ENCODE results near the gene HAPLN3. TPM values are rescaled to one million over a fixed set of nuclear protein-coding genes. Genes with fewer than 3 reads are reported as not detected.
"Not testable (repeated sequence)": the region's sequence is repeated elsewhere in the genome, so short reads cannot be mapped to it uniquely, and the experiment has no call there.

Gene HAPLN3
- total and polyA plus RNA-seq, 8 donors, result 0.32 to 3.7 (median 2.0) TPM

DNA sequence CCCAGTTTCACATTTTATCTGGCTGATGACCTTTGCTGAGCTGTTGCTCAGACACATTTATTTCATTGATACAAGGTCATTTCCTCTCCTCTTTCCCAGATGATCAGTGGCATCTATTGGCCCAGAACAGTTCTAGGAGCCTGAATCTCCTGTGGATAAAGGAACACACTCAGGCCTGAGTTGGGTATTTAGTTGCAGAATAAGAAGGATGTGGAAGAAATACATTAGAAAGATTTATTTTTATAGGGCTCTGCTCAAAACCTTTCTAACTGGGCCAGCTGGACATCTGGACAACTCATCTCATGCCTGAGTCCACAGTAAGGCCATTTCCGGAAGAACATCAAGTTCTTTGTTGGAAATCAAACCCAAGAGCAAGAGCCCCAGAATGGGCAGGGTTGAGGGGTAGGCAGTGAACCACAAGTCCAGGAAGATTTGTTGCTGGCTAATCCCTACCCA is 37.6 kb upstream of the HAPLN3 start:
- Histone ChIP-seq H3K36me3 (no peaks in the 10 kb centered on the region), H3K9me3 (no peaks in the 10 kb centered on the region), H3K4me3 (no peak overlapping the region), H3K27ac (no peak overlapping the region), H3K27me3 (no peaks in the 10 kb centered on the region), H3K4me1 (no peaks in the 10 kb centered on the region)
- WGBS, 2 donors, result 74 to 80% methylated on average over 1 of the region's 1 CpG
- DNase-seq (no peak), FAIRE-seq (no peak), ATAC-seq (no peak)
- TF ChIP-seq, protein P1, sequence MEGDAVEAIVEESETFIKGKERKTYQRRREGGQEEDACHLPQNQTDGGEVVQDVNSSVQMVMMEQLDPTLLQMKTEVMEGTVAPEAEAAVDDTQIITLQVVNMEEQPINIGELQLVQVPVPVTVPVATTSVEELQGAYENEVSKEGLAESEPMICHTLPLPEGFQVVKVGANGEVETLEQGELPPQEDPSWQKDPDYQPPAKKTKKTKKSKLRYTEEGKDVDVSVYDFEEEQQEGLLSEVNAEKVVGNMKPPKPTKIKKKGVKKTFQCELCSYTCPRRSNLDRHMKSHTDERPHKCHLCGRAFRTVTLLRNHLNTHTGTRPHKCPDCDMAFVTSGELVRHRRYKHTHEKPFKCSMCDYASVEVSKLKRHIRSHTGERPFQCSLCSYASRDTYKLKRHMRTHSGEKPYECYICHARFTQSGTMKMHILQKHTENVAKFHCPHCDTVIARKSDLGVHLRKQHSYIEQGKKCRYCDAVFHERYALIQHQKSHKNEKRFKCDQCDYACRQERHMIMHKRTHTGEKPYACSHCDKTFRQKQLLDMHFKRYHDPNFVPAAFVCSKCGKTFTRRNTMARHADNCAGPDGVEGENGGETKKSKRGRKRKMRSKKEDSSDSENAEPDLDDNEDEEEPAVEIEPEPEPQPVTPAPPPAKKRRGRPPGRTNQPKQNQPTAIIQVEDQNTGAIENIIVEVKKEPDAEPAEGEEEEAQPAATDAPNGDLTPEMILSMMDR (IDR thresholded peaks at IDR 0.05), result no peak
- intact Hi-C loops (cut with DNase I), result no loop called here

GRCh38 chr15:88932271-88932874 is 37.0 kb upstream of the HAPLN3 start:
- TF ChIP-seq, protein P1 (IDR thresholded peaks at IDR 0.05), result no peak
- ATAC-seq, result no peak
- WGBS, 2 donors, result 35 to 40% methylated on average over 4 of the region's 4 CpGs
- no peaks in the 10 kb centered on the region for H3K9me3 ChIP-seq
- no peak overlapping the region for H3K27ac ChIP-seq
- H3K4me3 ChIP-seq, result no peak overlapping the region
- no peaks in the 10 kb centered on the region for H3K4me1 ChIP-seq
- no peak for FAIRE-seq
- intact Hi-C loops (cut with DNase I), result no loop called here
- H3K36me3 ChIP-seq, result no peaks in the 10 kb centered on the region
- no peak for DNase-seq
- H3K27me3 ChIP-seq, result no peaks in the 10 kb centered on the region

DNA sequence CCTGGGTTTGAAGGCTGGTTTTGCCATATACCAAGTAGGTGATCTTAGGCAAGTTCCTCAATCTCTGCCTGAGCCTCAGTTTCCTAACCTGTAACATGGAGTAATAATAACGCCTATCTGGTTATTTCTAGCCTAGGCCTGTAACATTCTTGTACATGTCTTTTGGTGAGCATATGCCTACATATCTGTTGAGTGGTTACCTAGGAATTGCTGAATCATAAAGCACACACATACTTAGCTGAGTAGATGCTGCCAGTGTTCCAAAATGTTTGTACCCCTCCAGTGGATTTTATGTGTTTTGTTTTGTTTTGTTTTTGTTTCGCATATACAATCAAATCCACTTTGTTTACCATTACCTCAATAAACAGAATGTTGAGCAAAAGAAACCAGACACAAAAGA is 35.2 kb upstream of the HAPLN3 start:
- FAIRE-seq, result no peak
- Histone ChIP-seq H3K4me1 (no peaks in the 10 kb centered on the region), H3K27ac (no peak overlapping the region), H3K36me3 (no peaks in the 10 kb centered on the region), H3K27me3 (no peaks in the 10 kb centered on the region), H3K4me3 (no peak overlapping the region), H3K9me3 (no peaks in the 10 kb centered on the region)
- no peak for ATAC-seq
- DNase-seq, result no peak
- whole genome bisulfite sequencing, 2 donors, result 49 to 66% methylated on average over 2 of the region's 2 CpGs
- intact Hi-C loops (cut with DNase I), result no loop called here
- TF ChIP-seq, protein P1 (IDR thresholded peaks at IDR 0.05), result no peak

DNA sequence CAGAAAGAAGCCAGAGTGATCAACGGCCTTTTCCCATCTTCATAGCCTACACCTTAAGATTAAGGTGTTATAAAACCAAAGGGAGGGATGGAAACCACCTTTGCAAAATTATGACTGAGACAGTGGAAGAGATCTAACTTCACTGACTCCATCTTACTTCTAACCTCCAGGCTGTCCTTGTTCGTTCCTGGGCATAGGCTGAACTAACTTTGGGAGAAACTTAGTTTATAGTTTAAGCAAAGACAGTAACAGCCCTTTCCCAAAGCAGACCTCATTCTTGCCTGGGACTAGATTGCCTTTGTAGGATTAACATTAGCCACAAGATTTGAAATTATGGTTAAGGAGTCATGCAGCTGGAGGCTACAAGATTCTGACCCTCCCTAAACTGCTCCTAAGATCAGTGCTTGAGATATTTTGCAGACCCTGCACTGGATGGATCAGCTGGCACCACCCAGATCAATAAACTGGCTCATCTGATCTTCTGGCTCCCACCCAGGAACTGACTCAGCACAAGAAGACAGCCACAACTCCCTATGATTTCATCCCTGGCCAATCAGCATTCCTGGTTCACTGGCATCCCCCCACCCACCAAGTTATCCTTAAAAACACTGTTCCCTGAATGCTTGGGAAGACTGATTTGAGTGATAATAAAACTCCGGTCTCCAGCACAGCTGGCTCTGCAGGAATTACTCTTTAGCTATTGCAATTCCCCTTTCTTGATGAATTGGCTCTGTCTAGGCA is 34.2 kb upstream of the HAPLN3 start:
- ATAC-seq; H3K36me3 ChIP-seq; H3K27ac ChIP-seq; DNase-seq; intact Hi-C loops (cut with DNase I); H3K27me3 ChIP-seq; FAIRE-seq; H3K4me3 ChIP-seq; H3K9me3 ChIP-seq; H3K4me1 ChIP-seq: not testable (repeated sequence)
- WGBS, 2 donors, result 47 to 54% methylated on average over 3 of the region's 3 CpGs

DNA sequence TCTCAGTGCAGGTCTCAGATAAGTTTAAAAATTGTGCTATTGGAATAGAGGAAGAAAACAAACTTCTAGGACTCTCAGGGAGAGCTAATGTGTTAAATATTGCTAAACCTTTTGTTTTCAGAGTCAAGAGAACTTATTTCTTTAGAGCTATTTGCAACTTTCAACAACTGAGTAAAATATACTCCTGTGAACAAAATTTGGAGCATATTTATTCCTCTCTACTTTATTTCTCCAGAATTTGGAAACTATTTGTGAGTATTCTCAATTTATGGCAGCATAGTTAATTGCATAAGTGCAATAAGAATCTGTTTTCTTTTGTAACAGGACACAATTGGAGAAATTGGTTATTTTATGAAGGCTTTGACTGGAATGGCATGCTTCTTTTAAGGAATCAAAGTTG is 32.8 kb upstream of the HAPLN3 start:
- H3K27me3 ChIP-seq; ATAC-seq; H3K4me3 ChIP-seq; H3K9me3 ChIP-seq; H3K27ac ChIP-seq; intact Hi-C loops (cut with DNase I); FAIRE-seq; H3K4me1 ChIP-seq; DNase-seq; H3K36me3 ChIP-seq: not testable (repeated sequence)

GRCh38 chr15:88925648-88926047 is 30.3 kb upstream of the HAPLN3 start:
- FAIRE-seq; H3K4me1 ChIP-seq; H3K36me3 ChIP-seq; H3K9me3 ChIP-seq; H3K27ac ChIP-seq; H3K27me3 ChIP-seq; H3K4me3 ChIP-seq; DNase-seq; intact Hi-C loops (cut with DNase I); ATAC-seq: not testable (repeated sequence)
- whole genome bisulfite sequencing, 2 donors, result 67 to 76% methylated on average over 2 of the region's 2 CpGs

DNA sequence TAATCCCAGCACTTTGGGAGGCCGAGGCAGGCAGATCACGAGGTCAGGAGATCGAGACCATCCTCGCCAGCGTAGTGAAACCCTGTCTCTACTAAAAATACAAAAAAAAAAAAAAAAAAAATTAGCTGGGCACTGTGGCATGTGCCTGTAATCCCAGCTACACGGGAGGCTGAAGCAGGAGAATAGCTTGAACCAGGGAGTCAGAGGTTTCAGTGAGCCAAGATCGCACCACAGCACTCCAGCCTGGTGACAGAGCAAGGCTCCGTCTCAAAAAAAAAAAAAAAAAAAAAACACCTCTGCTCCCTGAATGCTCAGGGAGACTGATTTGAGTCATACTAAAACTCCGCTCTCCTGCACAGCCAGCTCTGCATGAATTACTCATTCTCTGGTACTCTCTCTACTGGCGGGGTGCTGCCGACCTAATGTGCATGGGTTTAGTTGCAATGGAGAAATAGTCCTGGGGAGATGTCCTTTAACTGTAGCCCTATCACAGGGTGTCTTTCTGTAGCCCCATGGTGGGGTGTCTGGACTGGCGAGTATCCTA is 25.6 kb upstream of the HAPLN3 start:
- intact Hi-C loops (cut with DNase I); H3K9me3 ChIP-seq; ATAC-seq; H3K36me3 ChIP-seq; H3K4me1 ChIP-seq; H3K4me3 ChIP-seq; H3K27me3 ChIP-seq; H3K27ac ChIP-seq; FAIRE-seq; DNase-seq: not testable (repeated sequence)
- 78 to 87% methylated on average over 11 to 12 of the region's 12 CpGs for WGBS, 2 donors
